CD4-positive, alpha-beta T cell treated with Interleukin-15 for 4 hours (primary cell): ENCODE data around the gene ADCY7.

Experiments
- DNase-seq: peaks from one replicate; pipeline ENCODE4 v3.0.0-alpha.2; 2020; ENCODE audit warnings: low spot score

Gene ADCY7

DNA sequence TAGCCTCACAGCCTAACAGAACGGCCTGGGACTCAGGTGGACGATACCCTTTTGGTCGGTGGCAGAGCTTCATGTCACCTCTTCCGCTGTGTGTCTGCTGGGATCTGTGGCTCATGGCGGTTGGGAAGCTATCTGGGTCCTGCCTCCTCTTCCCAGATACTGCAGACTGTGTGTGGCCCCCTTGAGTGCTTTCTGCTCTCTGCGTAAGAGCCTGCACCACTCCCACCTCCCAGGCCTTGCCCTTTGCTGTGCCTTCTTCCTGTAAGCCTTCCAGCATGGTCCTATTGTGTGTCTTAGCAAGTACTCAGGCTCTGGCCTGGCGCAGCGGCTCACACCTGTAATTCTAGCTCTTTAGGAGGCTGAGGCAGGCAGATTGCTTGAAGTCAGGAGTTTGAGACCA is 17.5 kb upstream of the ADCY7 start:
- no peak for DNase-seq

DNA sequence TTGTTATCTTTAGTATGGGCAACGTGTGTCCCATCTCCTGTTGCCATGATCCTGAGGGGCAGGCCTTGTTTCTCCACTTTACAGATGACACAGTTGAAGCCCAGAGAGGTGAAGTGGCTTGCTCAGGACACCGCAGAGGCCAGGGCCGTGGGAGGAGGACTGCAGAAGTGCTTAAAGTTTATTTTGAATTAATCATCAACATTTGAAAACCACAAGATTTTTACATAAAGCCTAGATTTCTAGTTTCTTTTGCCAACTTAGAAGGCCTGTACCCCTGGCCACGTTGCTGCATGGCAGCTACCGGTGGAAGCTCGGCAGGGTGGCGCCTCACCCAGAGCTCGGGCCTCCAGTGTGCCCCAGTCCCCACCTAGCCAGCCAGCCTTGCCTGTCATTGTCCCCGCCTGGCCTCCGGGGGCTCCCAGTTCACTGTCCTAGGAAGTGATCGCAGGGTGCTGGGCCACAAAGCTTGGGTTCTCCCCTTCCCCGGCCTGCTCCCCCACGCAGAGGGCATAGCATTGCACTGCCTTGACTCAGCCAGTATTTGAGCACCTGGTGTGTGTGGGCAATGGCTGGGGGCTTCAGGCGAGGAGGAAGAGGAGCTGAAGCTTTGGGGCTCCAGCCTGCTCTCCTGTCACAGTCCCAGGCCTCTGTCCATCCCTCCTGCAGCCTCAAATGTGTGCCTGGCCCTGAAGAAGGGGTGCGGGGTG is 14.8 kb upstream of the ADCY7 start:
- no peak for DNase-seq

GRCh38 chr16:50252082-50252611 is 14.2 kb upstream of the ADCY7 start:
- no peak for DNase-seq

- DNase-seq: no peak
Measured at GRCh38 chr16:50252874-50253513, 13.4 kb upstream of the ADCY7 start.

- no peak for DNase-seq
Measured at GRCh38 chr16:50253514-50253910, 12.8 kb upstream of the ADCY7 start.

GRCh38 chr16:50254072-50254471 is 12.3 kb upstream of the ADCY7 start:
- DNase-seq: no peak

- no peak for DNase-seq
Measured at GRCh38 chr16:50255538-50255937, 10.8 kb upstream of the ADCY7 start.

- DNase-seq: no peak
Measured at GRCh38 chr16:50256604-50257003, 9.7 kb upstream of the ADCY7 start.

DNA sequence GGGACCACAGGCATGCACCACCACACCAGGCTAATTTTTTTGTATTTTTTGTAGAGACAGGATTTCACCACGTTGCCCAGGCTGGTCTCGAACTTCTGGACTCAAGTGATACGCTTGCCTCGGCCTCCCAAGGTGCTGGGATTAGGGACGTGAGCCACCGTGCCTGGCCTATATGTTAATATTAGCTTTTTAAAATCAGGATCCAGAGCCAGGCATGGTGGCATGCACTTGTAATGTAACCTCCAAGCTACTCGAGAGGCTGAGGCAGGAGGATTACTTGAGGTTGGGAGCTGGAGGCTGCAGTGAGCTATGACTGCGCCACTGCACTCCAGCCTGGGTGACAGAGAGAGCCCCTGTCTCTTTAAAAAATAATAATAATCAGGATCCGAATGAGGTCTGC is 8.5 kb upstream of the ADCY7 start:
- no peak for DNase-seq

DNA sequence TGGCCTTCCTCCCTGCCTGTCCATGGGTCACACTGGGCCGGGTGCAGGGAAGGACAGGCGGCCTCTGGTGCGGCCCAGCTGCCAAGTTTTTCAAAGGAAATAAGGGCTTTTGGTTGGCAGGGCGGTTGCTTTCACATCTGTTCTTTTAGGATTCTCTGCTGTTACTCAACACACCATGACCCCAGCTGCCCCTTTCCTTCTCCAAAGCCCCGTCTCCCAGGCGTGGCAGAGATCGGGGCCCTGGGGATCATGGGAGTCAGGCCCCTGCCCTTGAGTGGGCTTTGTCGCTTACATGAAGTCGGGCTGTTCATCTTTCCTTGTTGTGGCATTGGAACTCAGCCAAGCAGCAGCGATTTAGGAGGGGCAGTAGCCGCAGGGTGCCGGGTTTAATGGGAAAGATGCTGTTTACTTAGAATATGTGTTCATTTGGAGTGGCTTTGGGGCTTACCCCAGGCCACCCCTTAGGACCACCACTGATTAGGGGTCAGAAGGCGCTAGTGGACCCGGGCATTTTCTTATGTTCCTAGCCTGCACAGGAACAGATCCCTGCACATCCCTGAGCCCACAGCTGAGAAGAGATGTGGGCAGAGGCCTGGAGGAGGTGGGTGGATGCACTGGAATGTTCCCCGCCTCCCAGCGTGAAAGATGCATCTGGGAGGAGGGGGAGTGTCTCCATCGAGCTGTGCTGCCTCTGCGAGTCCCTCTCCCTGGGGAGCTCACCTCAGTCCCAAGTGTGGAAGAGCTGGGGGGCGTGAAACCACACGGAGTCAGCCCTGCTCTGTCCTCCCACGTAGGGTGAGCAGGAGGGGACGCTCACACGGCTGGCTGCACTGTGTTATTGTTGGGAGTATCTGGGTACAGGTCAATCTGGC is 6.8 kb upstream of the ADCY7 start:
- DNase-seq: no peak

DNA sequence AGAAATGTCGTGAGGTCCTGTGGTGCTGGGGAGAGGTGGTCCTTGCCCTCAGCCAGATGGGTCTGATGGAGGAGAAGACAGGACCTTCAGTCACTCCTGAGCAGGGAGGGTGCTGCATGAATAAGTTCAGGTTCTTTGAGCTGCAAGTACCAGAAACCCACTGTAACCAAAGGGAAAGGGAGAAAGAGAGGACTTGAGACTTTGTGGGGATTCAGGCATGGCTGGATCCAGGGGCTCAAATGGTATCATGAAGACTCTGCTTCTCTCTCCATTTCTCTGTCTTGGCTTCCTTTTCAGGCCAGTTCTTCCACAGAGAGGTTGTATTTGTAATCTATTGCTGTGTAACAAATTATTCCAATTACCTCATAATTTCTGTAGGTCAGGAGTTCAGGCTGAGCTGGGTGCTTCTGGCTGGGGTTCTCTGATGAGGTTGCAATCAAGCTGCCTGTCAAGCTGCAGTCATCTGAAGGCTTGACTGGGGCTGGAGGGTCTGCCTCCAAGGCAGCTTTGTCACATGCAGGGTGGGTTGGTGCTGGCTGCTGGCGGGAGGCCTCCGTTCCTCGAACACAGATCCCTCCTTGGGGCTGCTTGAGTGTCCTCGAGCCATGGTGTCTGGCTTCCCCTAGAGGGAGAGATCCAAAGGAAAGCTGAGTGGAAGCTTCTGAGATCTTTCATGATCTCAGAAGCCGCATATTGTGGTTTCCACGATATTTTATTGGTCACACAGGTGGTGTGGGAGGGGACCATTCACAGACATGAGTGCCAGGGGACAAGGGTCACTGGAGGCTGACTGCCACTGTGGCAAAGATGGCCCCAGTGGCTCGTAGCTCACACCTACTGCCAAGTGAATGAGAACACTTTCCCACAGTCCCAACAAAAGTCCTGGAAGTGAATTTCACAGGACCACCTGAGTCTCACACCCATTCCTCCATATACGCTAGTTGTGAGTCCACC is 5.9 kb upstream of the ADCY7 start:
- DNase-seq: no peak

- DNase-seq: no peak
Measured at GRCh38 chr16:50261160-50261706, 5.1 kb upstream of the ADCY7 start.

DNA sequence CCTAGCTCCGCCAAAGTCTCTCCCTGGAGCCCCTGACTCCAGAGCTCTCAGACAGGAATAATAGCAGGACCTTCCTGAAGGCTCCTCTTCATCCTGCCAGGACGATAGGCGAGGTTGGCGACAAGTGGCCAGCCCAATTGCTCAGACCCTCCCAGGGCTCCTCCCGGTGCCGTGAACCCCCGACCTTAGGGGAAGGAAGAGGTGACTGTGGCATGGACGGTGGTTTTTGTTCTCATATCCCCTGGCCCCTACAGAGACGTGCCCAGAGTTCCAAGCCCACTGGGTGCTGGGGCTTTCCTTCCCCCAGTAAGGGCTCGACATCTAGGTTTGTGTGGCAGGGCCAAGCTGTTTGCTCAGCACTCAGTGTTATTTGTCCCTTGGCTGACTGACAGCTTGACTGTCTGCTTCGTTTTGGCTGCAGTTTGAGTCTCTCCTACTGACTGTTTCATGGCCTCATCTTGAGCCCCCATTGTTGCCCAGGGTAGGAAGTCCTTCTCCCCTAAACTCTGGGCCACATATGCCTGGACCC is 4.6 kb upstream of the ADCY7 start:
- no peak for DNase-seq

- DNase-seq: no peak
Measured at GRCh38 chr16:50263060-50263909, 3.1 kb upstream of the ADCY7 start.

DNA sequence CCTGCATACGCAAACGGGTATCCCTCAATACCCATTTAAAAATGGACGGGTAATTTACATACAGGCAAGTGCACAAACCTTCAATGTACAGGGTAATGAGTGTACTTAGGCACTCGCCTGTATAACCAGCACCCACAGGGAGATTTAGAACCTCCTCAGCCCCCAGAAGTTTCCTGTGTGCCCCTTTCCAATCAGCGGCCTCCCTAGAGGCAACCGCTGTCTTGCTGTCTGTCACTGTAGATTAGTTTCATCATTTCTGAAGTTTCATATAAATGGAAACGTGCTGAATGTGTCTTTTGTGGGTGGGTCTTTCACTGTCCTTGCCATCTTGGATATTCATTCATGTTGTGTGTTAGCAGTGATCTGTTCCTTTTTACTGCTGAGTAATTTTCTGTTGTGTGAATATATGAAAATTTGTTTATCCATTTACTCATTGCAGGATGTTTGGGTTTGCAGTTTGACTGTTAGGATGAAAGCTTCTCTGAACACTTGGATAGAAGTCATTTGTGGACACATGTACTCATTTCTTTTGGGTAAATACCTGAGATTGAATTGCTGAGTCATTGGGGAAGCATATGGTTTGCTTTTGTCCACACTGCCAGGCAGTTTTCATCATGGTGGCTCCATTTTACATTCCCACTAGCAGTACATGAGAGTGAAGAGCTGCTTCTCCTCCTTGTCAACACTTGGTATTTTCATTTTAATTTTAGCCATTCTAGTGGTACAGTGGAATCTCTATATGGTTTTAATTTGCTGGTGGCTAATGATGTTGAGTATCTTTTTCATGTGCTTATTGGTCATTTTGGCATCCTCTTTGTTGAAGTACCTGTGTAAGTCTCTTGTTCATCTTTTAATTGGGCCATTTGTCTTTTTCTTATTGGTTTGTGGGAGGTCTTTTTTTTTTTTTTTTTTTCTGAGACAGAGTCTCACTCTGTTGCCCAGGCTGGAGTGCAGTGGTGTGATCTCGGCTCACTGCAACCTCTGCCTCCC is 2.1 kb upstream of the ADCY7 start:
- no peak for DNase-seq

DNA sequence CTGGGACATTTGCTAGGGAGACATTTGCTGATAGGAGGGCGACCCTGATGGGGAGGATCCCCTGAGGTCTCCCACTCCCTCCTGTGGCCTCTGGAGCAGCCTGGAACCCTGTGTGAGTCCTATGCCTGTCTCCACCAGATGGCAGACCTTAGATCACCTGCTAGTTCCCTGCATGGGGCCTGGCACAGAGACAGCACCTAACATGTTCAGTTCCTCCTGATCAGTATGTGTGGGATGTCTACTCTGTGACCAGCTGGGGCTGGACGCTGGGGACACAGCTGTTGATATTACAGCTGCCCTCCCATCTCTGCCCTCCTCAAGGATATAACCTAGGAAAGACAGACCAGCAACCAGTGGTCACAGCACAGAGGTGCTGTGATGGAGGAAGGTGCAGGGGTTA is 1.1 kb upstream of the ADCY7 start:
- DNase-seq: peak; percentile 64

- no peak for DNase-seq
Measured at GRCh38 chr16:50265716-50266336, 525 bp upstream of the ADCY7 start.

DNA sequence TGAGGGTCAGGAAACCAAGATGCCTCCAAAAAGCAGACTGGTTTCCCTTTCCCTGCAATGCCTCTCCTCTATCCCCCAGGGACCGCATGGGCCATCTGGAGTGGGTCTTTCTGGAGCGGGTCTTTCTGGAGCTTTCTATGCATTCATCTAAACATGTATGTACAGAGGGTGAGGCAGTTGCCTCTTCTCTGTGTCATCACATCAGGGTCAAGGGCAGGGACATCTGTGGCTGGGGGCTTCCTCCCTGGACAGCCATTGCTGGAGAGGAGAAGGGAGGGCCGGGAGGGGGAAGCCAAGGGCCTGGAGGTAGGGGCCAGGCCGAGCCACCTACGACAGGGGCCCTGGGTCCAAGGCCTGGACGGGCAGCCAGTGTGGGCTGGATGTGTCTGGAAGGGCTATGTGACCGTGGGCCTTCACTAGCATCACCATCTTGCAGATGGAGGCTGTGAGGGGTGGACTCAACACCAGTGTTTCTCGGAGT is 840 bp downstream of the ADCY7 start:
- DNase-seq: no peak
